Naive thymus-derived CD4-positive, alpha-beta T cell (primary cell): ENCODE data around the gene PACRG. TPM values are rescaled to one million over a fixed set of nuclear protein-coding genes. Genes with fewer than 3 reads are reported as not detected.
"Not testable (repeated sequence)": the region's sequence is repeated elsewhere in the genome, so short reads cannot be mapped to it uniquely, and the experiment has no call there.

Experiments used
- ATAC-seq: fragments of 150-1000 bp; cut with Tn5 transposase; 2 replicates; pipeline ENCODE4 v1.10.0; 2021; ENCODE audit warnings: mild to moderate bottlenecking, moderate library complexity
- CTCF ChIA-PET: fragments of 350-600 bp; sonication (Branson Sonifier 250); formaldehyde crosslinking; loops from one replicate; lab custom pipeline; 2021; ENCODE audit warnings: antibody characterized with exemption; lab: Charles Lee
- POLR2A ChIA-PET: fragments of 350-600 bp; sonication (Branson Sonifier 250); formaldehyde crosslinking; loops from one replicate; lab custom pipeline; 2021; ENCODE audit warnings: antibody characterized with exemption, inconsistent platforms; lab: Charles Lee
- DNase-seq, 9 donors: peaks; one replicate each; pipeline versions ENCODE4 v3.0.0 to v3.0.0-alpha.2; 2020 to 2022; ENCODE audit warnings: mixed read lengths in 1 of 9
- H3K27ac ChIP-seq: one replicate; pipeline ENCODE4 v1.7.0; 2013; ENCODE audit warnings: mild to moderate bottlenecking, low read depth, low read length, moderate library complexity
- H3K27me3 ChIP-seq, 2 donors: one replicate each; pipeline ENCODE4 v1.7.0; 2013; ENCODE audit warnings: low read length in 2 of 2, mild to moderate bottlenecking in 2 of 2, moderate library complexity in 2 of 2; ENCODE audit not compliant: control insufficient read depth in 2 of 2, insufficient read depth in 2 of 2
- H3K36me3 ChIP-seq, 3 experiments: 1 replicate in 2 of 3; 2 replicates in 1 of 3; pipeline ENCODE4 v1.7.0; 2013; ENCODE audit warnings: low read length in 3 of 3, mild to moderate bottlenecking in 3 of 3, moderate library complexity in 1 of 3; ENCODE audit not compliant: insufficient read depth in 3 of 3, control insufficient read depth in 2 of 3
- H3K4me1 ChIP-seq, 2 donors: one replicate each; pipeline ENCODE4 v1.7.0; 2013; ENCODE audit warnings: low read length in 2 of 2, mild to moderate bottlenecking in 2 of 2, moderate library complexity in 1 of 2; ENCODE audit not compliant: control insufficient read depth in 2 of 2, insufficient read depth in 2 of 2
- H3K4me3 ChIP-seq: 2 replicates; pipeline ENCODE4 v1.7.0; 2013; ENCODE audit warnings: mild to moderate bottlenecking, low read length
- H3K9me3 ChIP-seq, 3 experiments: 1 replicate in 2 of 3; 2 replicates in 1 of 3; pipeline ENCODE4 v1.7.0; 2013; ENCODE audit warnings: low read length in 3 of 3; ENCODE audit not compliant: control insufficient read depth in 2 of 3
- H3K27ac Mint-ChIP-seq, 9 donors: one replicate each; pipeline ENCODE4 v1.8.0; 2020 to 2022; ENCODE audit warnings: mixed read lengths in 9 of 9, mild to moderate bottlenecking in 8 of 9, moderate library complexity in 5 of 9, inconsistent platforms in 2 of 9
- H3K27me3 Mint-ChIP-seq, 5 donors: one replicate each; pipeline ENCODE4 v1.8.0; 2021 to 2022; ENCODE audit warnings: mixed read lengths in 5 of 5, mild to moderate bottlenecking in 1 of 5
- H3K36me3 Mint-ChIP-seq, 5 donors: one replicate each; pipeline ENCODE4 v1.8.0; 2020 to 2022; ENCODE audit warnings: mixed read lengths in 5 of 5, mild to moderate bottlenecking in 3 of 5, inconsistent platforms in 1 of 5
- H3K4me1 Mint-ChIP-seq, 7 donors: one replicate each; pipeline ENCODE4 v1.8.0; 2020 to 2022; ENCODE audit warnings: mixed read lengths in 7 of 7, mild to moderate bottlenecking in 3 of 7, inconsistent platforms in 1 of 7
- H3K4me3 Mint-ChIP-seq, 10 donors: one replicate each; pipeline ENCODE4 v1.8.0; 2020 to 2022; ENCODE audit warnings: mild to moderate bottlenecking in 10 of 10, mixed read lengths in 10 of 10, moderate library complexity in 6 of 10, inconsistent platforms in 2 of 10
- H3K9me3 Mint-ChIP-seq, 11 donors: one replicate each; pipeline ENCODE4 v1.8.0; 2020 to 2022; ENCODE audit warnings: mixed read lengths in 11 of 11, mild to moderate bottlenecking in 4 of 11, inconsistent platforms in 1 of 11, moderate library complexity in 1 of 11
- intact Hi-C, 2 donors: fragments of 100-400 bp; cut with micrococcal nuclease; formaldehyde crosslinking; loops; one replicate each; pipeline ENCODE4 v1.15.1; 2023
- polyA plus RNA-seq, 2 donors: library from polyadenylated mRNA; unstranded; fragments of 300-500 nt; fragmentation: Illumina TruSeq; gene quantifications; one replicate each; pipeline ENCODE4 v1.2.3, GENCODE V29; 2021
- total RNA-seq, 6 experiments: library from RNA in 5 of 6; stranded (reverse) in 5 of 6; gene quantifications; 1 replicate in 5 of 6; 2 replicates in 1 of 6; pipeline ENCODE4 v1.2.3 and lab custom pipeline; 2021 to 2026

Gene PACRG
- 1 to 10 TPM in 3 of 5 experiments, under 1 TPM in 1, not detected in 1; 0.89 to 1.7 (median 1.4) TPM for total RNA-seq
- 1 to 10 TPM; 1.4 to 2.2 TPM for polyA plus RNA-seq
- 0.54 reads per million for total RNA-seq (lab: John Stamatoyannopoulos, UW)

DNA sequence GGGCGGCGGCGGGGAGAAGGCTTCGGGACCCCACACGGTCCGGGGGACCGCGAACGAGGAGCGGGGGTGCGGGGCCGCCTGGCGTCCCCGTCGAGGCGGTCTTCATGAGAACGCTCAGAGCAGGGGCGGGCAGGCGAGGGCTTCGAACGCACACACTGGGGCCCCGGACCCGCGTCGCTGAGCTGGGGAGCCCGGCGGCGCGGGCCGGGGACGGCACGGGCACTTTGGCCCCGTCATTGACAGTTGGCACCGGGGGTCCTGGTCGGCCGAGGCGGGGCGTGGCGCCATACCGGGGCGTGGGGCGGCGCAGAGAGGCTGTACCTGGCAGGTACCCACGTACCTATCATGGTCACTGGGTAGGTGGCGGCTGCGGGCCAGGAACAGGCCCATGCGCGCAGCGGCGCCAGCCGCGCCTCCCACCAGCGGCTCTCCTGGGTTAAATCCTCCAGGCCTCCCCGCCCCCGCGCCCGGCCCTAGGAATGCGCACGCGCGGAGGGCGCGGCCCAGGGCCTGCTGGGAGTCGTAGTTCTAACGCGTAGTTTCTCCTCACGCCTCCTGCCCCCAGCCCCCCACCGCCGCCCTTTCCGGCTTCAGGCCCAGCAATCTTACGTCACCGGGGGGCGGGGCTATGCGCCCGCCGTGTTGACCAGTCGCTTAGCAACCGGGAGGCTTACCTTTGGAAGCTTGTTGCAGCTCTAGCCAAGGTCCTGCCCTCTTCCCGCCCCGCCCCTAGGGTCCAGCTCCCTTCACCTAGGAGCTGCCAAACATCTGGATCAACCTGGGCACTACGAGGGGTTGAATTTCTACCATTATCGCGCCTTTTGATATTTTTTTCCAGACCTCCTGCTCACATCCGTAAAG is at the start of gene PACRG, which contains the start of gene PRKN:
TSS of gene PACRG (plus strand) at position 653 of the 861 bp plus-strand sequence.
TSS of gene PRKN (minus strand) at position 445 of the 861 bp plus-strand sequence.
- H3K9me3 ChIP-seq, result no peaks in the 10 kb centered on the region
- CTCF ChIA-PET, result no interaction called here
- H3K4me1 Mint-ChIP-seq, result peaks cover 6 to 20% (median 14%) of the 10 kb centered on the region in 7 donors
- peak within 1 kb of the TSS; percentile 92 to 98 (median 96) for H3K4me3 Mint-ChIP-seq
- peaks cover 0 to 13% (median 0%) of the 10 kb centered on the region in 5 donors for H3K27me3 Mint-ChIP-seq
- no peaks in the 10 kb centered on the region for H3K4me1 ChIP-seq
- peak within 1 kb of the TSS; percentile 88 to 99 (median 97) for H3K27ac Mint-ChIP-seq
- H3K36me3 Mint-ChIP-seq, result peaks cover 0 to 5% (median 0%) of the 10 kb centered on the region in 5 donors
- DNase-seq, result peak; percentile 97 to 99 (median 97)
- ATAC-seq, result peak; percentile 95
- H3K27ac ChIP-seq, result peak within 1 kb of the TSS; percentile 90
- POLR2A ChIA-PET, result interaction anchor here (0.8 kb wide), 1 partner anchor 25 kb away, joined by 3 read pairs; no protein-coding TSS in a partner anchor
- H3K9me3 Mint-ChIP-seq, result peaks cover 0 to 1% (median 0%) of the 10 kb centered on the region in 11 donors
- no peaks in the 10 kb centered on the region for H3K27me3 ChIP-seq
- peaks cover 0 to 5% (median 0%) of the 10 kb centered on the region in 3 experiments for H3K36me3 ChIP-seq
- H3K4me3 ChIP-seq, result peak within 1 kb of the TSS; percentile 72
- intact Hi-C loops, result loop anchor here (1.0 to 10.0 kb wide), 8 partner anchors 685 to 1736 kb away; partner anchors contain the start of genes AGPAT4 (in 2 of the 2), MAP3K4 (in 2 of the 2) and QKI (in 1 of the 2)

- CTCF ChIA-PET, intact Hi-C loops, DNase-seq, H3K9me3 Mint-ChIP-seq, H3K4me3 Mint-ChIP-seq, POLR2A ChIA-PET, H3K27me3 Mint-ChIP-seq, H3K9me3 ChIP-seq, H3K27ac ChIP-seq, H3K27me3 ChIP-seq, H3K27ac Mint-ChIP-seq, H3K4me3 ChIP-seq, ATAC-seq, H3K36me3 ChIP-seq, H3K4me1 ChIP-seq: not testable (repeated sequence)
- H3K4me1 Mint-ChIP-seq, result peaks cover 0 to 12% (median 0%) of the 10 kb centered on the region in 7 donors
- peaks cover 0 to 11% (median 4%) of the 10 kb centered on the region in 5 donors for H3K36me3 Mint-ChIP-seq
These were observed 48.9 kb upstream of the PACRG start for GRCh38 chr6:162678896-162679295.

DNA sequence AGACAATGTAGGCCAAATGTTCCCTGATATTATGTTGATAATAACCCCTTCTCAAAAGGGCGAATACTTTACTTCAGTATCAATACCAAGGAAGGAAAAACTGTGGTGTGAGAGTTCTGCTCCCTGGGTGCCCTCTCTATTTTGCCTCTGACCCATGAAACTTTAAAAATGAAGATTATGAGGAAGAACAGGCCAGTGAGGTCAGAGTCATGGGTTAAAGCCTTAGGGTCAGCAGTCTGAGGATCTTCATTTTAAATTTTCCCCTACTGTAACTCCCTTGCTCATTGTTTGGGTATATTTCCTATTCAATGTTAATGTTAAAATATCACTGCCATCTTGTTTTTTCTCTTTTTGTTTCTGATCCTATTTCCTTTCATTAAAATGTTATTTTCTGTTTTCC is 48.1 kb upstream of the PACRG start:
- no peaks in the 10 kb centered on the region for H3K27me3 ChIP-seq
- no peak overlapping the region for H3K4me3 ChIP-seq
- no peaks in the 10 kb centered on the region for H3K36me3 ChIP-seq
- CTCF ChIA-PET, result no interaction called here
- POLR2A ChIA-PET, result no interaction called here
- H3K27me3 Mint-ChIP-seq, result peaks cover 0 to 4% (median 0%) of the 10 kb centered on the region in 5 donors
- H3K4me1 ChIP-seq, result no peaks in the 10 kb centered on the region
- DNase-seq (no peak), ATAC-seq (no peak)
- H3K4me3 Mint-ChIP-seq, result no peak overlapping the region
- no peaks in the 10 kb centered on the region for H3K9me3 ChIP-seq
- intact Hi-C loops, result no loop called here
- H3K36me3 Mint-ChIP-seq, result peaks cover 0 to 9% (median 1%) of the 10 kb centered on the region in 5 donors
- no peak overlapping the region for H3K27ac Mint-ChIP-seq
- no peak overlapping the region for H3K27ac ChIP-seq
- H3K4me1 Mint-ChIP-seq, result peaks cover 0 to 6% (median 0%) of the 10 kb centered on the region in 7 donors
- H3K9me3 Mint-ChIP-seq, result peaks cover 0 to 6% (median 2%) of the 10 kb centered on the region in 11 donors

GRCh38 chr6:162680367-162680766 is 47.4 kb upstream of the PACRG start:
- ChIA-PET CTCF (no interaction called here), POLR2A (no interaction called here)
- Histone ChIP-seq H3K9me3 (no peaks in the 10 kb centered on the region), H3K4me3 (no peak overlapping the region), H3K27me3 (no peaks in the 10 kb centered on the region), H3K27ac (no peak overlapping the region), H3K36me3 (no peaks in the 10 kb centered on the region), H3K4me1 (no peaks in the 10 kb centered on the region)
- H3K27me3 Mint-ChIP-seq, result peaks cover 0 to 4% (median 0%) of the 10 kb centered on the region in 5 donors
- peaks cover 0 to 6% (median 0%) of the 10 kb centered on the region in 7 donors for H3K4me1 Mint-ChIP-seq
- H3K4me3 Mint-ChIP-seq, result no peak overlapping the region
- H3K27ac Mint-ChIP-seq, result no peak overlapping the region
- H3K36me3 Mint-ChIP-seq, result peaks cover 0 to 8% (median 0%) of the 10 kb centered on the region in 5 donors
- H3K9me3 Mint-ChIP-seq, result peaks cover 0 to 4% (median 2%) of the 10 kb centered on the region in 11 donors
- no peak for DNase-seq
- no peak for ATAC-seq
- intact Hi-C loops, result no loop called here

DNA sequence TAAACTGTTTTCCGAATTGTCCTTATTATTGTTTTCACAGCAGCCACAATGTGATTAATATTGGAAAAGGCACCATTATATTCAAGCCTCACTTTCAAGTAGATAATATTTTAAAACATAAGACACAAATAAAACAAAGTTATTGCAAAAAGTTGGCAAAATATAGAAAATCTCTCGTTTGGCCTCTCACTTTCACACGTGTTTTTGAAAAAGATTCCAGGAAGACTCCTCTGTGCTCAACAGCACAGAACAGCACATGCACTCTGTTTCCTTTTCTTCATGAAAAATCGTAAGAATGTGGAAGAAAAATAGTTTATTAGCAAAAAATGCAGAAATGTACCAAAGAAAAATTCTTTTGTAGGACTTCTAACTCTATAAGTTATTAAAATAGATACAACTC is 46.9 kb upstream of the PACRG start:
- H3K9me3 Mint-ChIP-seq, result peaks cover 0 to 4% (median 2%) of the 10 kb centered on the region in 11 donors
- no peaks in the 10 kb centered on the region for H3K4me1 ChIP-seq
- intact Hi-C loops, result no loop called here
- peaks cover 0 to 4% (median 0%) of the 10 kb centered on the region in 5 donors for H3K27me3 Mint-ChIP-seq
- peaks cover 0 to 8% (median 0%) of the 10 kb centered on the region in 5 donors for H3K36me3 Mint-ChIP-seq
- no peak overlapping the region for H3K4me3 Mint-ChIP-seq
- no peaks in the 10 kb centered on the region for H3K36me3 ChIP-seq
- peaks cover 0 to 5% (median 0%) of the 10 kb centered on the region in 7 donors for H3K4me1 Mint-ChIP-seq
- no peak overlapping the region for H3K4me3 ChIP-seq
- DNase-seq (no peak), ATAC-seq (no peak)
- H3K27ac Mint-ChIP-seq, result no peak overlapping the region
- ChIA-PET CTCF (no interaction called here), POLR2A (no interaction called here)
- H3K27ac ChIP-seq, result no peak overlapping the region
- no peaks in the 10 kb centered on the region for H3K27me3 ChIP-seq
- no peaks in the 10 kb centered on the region for H3K9me3 ChIP-seq

DNA sequence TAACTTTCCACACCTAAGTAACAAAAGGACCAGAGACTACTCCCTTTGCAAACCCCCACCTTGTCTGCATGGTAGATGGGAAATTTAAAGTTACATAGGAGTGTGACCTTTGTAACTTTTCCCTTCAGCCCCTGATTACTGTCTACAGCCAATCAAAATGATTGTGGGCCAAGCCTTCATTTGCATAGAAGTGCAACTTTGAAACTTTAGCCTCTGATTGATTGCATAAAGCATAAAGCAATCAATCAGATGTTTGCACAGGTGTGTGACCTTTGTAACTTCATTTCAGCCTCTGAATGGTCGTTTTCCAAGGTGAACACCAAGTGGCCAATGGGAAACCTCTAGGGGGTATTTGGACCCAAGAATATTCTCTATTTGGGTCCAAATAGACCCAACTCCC is 46.3 kb upstream of the PACRG start:
- Histone ChIP-seq H3K4me1 (no peaks in the 10 kb centered on the region), H3K27me3 (no peaks in the 10 kb centered on the region), H3K4me3 (no peak overlapping the region), H3K36me3 (no peaks in the 10 kb centered on the region), H3K27ac (no peak overlapping the region), H3K9me3 (no peaks in the 10 kb centered on the region)
- Mint-ChIP-seq H3K4me1 (no peaks in the 10 kb centered on the region), H3K36me3 (peaks cover 0 to 8% (median 4%) of the 10 kb centered on the region in 5 donors), H3K9me3 (peaks cover 0 to 4% (median 2%) of the 10 kb centered on the region in 11 donors), H3K27ac (no peak overlapping the region), H3K4me3 (no peak overlapping the region), H3K27me3 (peaks cover 0 to 4% (median 0%) of the 10 kb centered on the region in 5 donors)
- DNase-seq, result no peak
- intact Hi-C loops, result no loop called here
- no peak for ATAC-seq
- POLR2A ChIA-PET, result no interaction called here
- CTCF ChIA-PET, result no interaction called here
